Measurements from ENCODE around the gene RICTOR.

DNA sequence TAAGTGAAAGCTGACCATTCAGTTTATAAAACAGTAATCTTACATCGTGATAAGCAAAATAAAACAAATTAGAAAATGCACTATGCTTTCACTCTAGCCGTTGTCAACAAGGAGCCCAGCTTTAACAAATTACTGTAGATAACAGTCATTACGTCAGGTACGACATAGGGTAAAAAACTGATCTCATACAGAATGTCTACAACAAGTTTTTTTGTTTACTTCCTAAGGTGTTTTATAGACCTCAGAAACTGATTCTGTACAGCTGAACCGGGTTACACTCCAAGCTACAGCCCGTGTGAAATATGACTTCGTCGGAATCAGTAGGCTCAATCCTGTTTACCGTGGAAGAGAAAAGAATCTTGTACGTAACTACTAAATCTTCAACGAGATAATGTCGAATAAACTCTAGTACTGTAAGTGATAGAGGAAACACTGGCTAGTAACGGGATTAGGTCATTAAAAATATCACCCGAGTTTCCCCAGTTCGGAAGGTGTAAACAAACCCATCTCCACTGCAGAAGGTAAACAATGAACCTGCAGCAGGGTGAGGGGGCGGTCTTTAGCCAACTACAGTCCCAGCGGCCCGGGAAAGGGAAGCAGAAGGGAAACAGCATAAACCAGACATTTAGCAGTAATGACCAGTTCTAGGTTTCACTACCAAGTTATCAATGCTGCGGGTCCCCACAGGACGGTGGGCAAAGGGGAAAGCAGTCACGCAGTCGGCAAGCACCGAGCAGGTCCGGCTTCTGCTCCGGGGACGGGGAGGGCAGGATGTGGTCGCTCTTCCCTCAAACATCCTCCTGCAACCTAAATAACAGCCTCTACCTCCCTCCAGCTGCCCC, 1.1 kb downstream of the RICTOR start:
- TF ChIP-seq, protein P1, sequence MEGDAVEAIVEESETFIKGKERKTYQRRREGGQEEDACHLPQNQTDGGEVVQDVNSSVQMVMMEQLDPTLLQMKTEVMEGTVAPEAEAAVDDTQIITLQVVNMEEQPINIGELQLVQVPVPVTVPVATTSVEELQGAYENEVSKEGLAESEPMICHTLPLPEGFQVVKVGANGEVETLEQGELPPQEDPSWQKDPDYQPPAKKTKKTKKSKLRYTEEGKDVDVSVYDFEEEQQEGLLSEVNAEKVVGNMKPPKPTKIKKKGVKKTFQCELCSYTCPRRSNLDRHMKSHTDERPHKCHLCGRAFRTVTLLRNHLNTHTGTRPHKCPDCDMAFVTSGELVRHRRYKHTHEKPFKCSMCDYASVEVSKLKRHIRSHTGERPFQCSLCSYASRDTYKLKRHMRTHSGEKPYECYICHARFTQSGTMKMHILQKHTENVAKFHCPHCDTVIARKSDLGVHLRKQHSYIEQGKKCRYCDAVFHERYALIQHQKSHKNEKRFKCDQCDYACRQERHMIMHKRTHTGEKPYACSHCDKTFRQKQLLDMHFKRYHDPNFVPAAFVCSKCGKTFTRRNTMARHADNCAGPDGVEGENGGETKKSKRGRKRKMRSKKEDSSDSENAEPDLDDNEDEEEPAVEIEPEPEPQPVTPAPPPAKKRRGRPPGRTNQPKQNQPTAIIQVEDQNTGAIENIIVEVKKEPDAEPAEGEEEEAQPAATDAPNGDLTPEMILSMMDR (IDR thresholded peaks at IDR 0.05): no peak
- no peak for TF ChIP-seq POLR2A (IDR thresholded peaks at IDR 0.05)
